Measurements from ENCODE around the gene CRBN. TPM values are rescaled to one million over a fixed set of nuclear protein-coding genes. Genes with fewer than 3 reads are reported as not detected.

CRBN gene
- total and polyA plus RNA-seq, 2 experiments from 2014 or later: 44.5 to 47.3 TPM

- Histone ChIP-seq H3K27me3 (no peaks in the 10 kb centered on the region), H3K9me3 (ENCODE audit: low read depth) (no peaks in the 10 kb centered on the region), H3K36me3 (peaks cover 51% of the 10 kb centered on the region), H3K4me3 (no peak overlapping the region), H3K27ac (no peak overlapping the region), H3K4me1 (ENCODE audit: low read depth) (no peaks in the 10 kb centered on the region)
- DNase-seq (ENCODE audit: low read depth in 1 of 2, low spot score in 1 of 2): no peak
- no peak for TF ChIP-seq CTCF (IDR thresholded peaks at IDR 0.05; ENCODE audit: low read depth, low read length)
These were observed 6.9 kb downstream of the CRBN start for GRCh38 chr3:3172627-3173026.

- DNase-seq (ENCODE audit: low read depth in 1 of 2, low spot score in 1 of 2): peak; percentile 12 to 50
- no peak overlapping the region for H3K27ac ChIP-seq
- peak; percentile 41 for TF ChIP-seq CTCF (IDR thresholded peaks at IDR 0.05; ENCODE audit: low read depth, low read length)
- no peaks in the 10 kb centered on the region for H3K27me3 ChIP-seq
- H3K4me3 ChIP-seq: no peak overlapping the region
- peaks cover 66% of the 10 kb centered on the region for H3K36me3 ChIP-seq
- H3K9me3 ChIP-seq (ENCODE audit: low read depth): no peaks in the 10 kb centered on the region
- no peaks in the 10 kb centered on the region for H3K4me1 ChIP-seq (ENCODE audit: low read depth)
These were observed 8.5 kb downstream of the CRBN start for GRCh38 chr3:3170998-3171397.

- Histone ChIP-seq H3K36me3 (peaks cover 62% of the 10 kb centered on the region), H3K27ac (no peak overlapping the region), H3K4me1 (ENCODE audit: low read depth) (no peaks in the 10 kb centered on the region), H3K4me3 (no peak overlapping the region), H3K27me3 (no peaks in the 10 kb centered on the region), H3K9me3 (ENCODE audit: low read depth) (no peaks in the 10 kb centered on the region)
- TF ChIP-seq CTCF (IDR thresholded peaks at IDR 0.05; ENCODE audit: low read depth, low read length): no peak
- no peak for DNase-seq (ENCODE audit: low read depth in 1 of 2, low spot score in 1 of 2)
These were observed 13.8 kb downstream of the CRBN start for GRCh38 chr3:3165650-3166049.

DNA sequence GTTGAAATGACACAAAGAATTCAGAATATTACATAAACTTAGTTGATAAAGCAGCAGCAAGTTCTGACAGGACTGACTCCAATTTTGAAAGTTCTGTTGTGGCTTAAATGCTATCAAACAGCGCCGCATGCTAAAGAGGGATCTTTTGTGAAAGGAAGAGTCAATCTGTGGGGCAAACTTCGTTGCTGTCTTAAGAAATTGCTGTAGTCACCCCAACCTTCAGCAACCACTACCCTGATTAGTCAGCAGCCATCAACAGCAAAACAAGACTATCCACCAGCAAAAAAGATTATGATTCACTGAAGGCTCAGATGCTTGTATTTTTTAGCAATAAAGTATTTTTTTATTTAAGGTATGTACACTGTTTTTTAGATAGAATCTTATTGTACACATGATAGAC lies 14.2 kb downstream of the CRBN start:
- Histone ChIP-seq H3K4me3 (no peak overlapping the region), H3K9me3 (ENCODE audit: low read depth) (no peaks in the 10 kb centered on the region), H3K36me3 (peaks cover 64% of the 10 kb centered on the region), H3K4me1 (ENCODE audit: low read depth) (no peaks in the 10 kb centered on the region), H3K27me3 (no peaks in the 10 kb centered on the region), H3K27ac (no peak overlapping the region)
- TF ChIP-seq CTCF (IDR thresholded peaks at IDR 0.05; ENCODE audit: low read depth, low read length): no peak
- no peak for DNase-seq (ENCODE audit: low read depth in 1 of 2, low spot score in 1 of 2)

DNA sequence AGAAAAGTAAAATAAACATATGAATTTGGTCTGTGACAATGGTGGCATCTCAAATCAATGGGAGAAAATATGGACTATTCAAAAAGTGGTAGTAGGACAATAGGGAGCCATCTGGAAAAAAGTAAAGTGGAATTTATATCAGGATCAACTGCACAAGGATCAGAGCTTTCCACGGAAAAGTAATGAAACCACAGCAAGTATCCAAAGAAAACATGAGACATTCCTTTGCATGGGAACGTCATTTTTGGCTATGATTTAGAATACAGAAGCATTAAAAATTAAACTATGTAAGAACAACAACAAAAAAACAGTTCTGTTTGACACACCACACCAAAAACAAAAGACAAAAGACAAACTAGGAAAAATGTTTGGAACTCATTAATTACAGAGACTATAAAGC lies 18.7 kb downstream of the CRBN start:
- H3K4me3 ChIP-seq: no peak overlapping the region
- DNase-seq (ENCODE audit: low read depth in 1 of 2, low spot score in 1 of 2): no peak
- no peaks in the 10 kb centered on the region for H3K4me1 ChIP-seq (ENCODE audit: low read depth)
- peaks cover 34% of the 10 kb centered on the region for H3K36me3 ChIP-seq
- no peak for TF ChIP-seq CTCF (IDR thresholded peaks at IDR 0.05; ENCODE audit: low read depth, low read length)
- no peaks in the 10 kb centered on the region for H3K27me3 ChIP-seq
- H3K27ac ChIP-seq: no peak overlapping the region
- H3K9me3 ChIP-seq (ENCODE audit: low read depth): no peaks in the 10 kb centered on the region

DNA sequence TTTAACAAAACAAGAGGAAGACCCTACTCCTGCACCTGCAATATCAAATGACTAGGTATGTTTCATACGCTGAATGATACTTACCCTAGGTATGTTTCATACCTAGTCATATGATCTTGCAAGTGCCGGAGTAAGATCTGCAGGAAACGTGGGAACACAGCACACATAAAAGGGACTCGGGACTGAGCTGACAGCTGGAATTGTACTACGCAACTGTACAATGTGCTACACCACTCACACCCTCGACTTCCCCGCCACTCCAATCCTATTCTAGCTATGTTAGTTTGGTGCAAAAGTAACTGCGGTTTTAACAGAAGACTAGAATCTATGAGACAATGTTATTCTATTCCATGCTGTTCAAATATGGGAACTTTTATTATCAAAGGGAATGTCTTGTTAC lies 22.0 kb downstream of the CRBN start:
- DNase-seq (ENCODE audit: low read depth in 1 of 2, low spot score in 1 of 2): no peak
- Histone ChIP-seq H3K36me3 (peaks cover 40% of the 10 kb centered on the region), H3K4me3 (no peak overlapping the region), H3K27ac (no peak overlapping the region), H3K9me3 (ENCODE audit: low read depth) (no peaks in the 10 kb centered on the region), H3K27me3 (no peaks in the 10 kb centered on the region), H3K4me1 (ENCODE audit: low read depth) (no peaks in the 10 kb centered on the region)
- TF ChIP-seq CTCF (IDR thresholded peaks at IDR 0.05; ENCODE audit: low read depth, low read length): no peak
